GM18867 (cell line): ENCODE measurements around the gene ARL5B.

Source experiments
- ATAC-seq: cut with Tn5 transposase; IDR thresholded peaks from one replicate; pipeline ENCODE4 v1.9.1; 2021; ENCODE audit warnings: mild to moderate bottlenecking, moderate library complexity; ENCODE audit not compliant: unreplicated experiment

ARL5B gene

DNA sequence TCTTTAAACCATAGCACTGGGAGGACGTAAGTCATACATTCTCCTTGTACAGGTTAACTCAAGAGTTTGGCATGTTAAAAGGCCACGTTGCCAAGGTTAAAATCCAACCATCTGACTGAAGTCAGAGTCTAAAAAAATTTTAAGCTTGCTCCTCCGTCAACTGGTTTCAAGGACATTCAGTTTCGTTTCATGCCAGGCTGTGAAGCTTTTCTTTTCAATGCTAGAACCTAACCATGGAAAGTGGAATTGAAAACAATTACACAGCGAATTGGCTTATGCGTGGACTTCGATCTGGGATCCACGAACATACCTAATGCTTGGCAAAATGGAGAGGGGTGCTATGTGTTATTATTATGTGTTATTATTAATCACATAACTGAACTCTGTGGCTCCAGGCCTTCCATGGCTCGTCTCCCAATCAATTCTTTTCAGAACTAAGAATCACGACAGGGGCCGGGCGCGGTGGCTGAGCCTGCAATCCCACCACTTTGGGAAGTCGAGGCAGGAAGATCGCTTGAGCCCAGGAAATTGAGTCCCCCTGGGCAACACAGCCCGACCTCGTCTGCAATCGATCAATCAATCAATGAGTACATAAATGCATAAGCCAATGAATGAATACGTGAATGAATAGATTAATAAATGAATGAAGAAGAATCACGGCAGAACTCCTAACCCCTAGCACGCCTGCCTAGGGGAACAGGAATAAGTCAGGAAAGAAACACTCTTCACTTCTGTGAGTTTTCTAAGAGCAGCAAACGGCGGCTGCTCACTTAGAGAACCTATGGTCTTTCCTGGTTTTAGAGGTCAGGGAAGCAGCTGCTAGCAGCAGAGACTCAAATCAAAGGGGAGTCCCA, 733 bp upstream of the ARL5B start:
- peak; percentile 23 for ATAC-seq

DNA sequence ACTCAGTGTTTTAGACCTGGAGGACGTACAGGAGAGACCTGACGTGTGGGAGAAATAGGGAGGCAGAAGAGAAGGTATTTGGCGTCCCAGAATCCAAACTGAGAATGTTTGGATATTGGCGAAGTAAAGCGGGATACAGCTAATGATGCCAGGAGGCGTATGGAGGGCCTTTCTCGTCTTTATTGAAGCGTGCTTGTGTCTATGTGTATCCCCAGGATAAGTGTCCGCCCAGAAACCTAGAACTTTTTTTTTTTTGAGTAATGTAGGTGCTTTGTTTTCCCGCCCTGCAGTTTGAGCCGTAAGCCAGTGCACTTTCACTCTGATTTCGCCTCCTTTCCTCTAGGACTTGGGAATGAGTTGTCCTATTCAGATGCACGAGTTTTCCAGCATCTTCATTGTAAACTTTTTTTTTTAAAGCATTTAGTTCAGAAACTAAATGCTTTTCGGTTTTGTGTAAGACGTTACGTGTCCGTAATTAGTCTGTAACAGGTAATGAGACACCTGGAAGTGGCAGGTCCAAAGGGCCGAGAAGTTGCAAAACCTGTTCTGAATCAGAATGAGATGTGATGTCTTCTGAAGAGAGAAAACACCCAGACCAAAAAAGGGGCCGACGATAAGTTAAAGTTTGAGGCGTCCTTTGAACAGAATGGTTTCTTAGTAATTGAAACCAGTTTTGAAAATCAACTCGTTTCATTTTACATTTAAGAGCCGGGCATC, 746 bp downstream of the ARL5B start:
- ATAC-seq = peak; percentile 17

DNA sequence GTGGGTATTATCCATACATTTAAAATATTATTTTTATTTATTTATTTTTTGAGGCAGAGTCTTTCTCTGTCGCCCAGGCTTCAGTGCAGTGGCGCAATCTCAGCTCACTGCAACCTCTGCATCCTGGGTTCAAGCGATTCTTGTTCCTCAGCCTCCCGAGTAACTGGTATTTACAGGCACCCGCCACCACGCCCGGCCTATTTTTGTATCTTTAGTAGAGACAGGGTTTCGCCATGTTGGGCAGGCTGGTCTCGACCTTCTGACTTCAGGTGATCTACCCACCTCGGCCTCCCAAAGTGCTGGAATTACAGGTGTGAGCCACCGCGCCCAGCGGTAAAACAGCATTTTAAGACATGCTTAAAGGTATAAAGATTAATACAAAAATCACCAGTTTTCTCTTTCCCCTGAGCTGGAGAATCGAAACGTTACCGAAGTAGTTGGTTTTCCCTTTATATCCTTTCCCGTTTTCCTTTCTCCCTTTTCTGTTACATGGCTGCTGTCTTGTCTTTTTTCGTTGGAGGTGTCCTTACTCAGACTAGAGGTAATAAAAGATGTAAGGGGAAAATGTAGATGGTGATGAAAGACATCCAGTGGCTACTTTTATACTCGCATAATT, 1.7 kb downstream of the ARL5B start:
- ATAC-seq = no peak

DNA sequence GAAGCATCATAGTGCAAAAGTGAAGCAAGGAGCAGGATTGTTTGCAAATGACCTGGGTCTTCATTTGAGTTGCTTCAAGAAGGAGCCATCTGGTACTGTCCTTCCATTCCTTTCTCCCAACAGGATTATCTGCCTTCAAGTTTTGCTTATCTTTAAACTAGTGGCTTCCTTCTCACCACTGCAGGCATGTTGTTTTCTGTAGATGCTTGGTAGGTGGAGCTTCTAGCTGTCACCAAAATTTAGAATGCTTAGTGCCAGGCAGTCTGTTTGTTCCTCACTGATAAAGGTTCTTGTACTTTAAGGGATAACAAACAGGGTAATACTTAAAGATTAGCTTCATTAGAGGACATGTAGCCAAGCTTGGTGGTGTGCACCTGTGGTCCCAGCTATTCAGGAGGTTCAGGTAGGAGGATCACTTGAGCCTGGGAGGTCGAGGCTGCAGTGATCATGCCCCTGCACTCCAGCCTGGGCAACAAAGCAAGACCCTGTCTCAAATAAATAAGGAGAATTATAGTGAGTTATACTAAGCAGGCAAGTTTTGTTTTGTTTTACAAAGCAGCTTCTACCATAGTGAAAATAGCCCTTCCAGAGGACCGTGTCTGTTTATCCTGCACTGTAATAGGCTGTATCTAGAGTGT, 5.7 kb downstream of the ARL5B start:
- ATAC-seq = no peak

DNA sequence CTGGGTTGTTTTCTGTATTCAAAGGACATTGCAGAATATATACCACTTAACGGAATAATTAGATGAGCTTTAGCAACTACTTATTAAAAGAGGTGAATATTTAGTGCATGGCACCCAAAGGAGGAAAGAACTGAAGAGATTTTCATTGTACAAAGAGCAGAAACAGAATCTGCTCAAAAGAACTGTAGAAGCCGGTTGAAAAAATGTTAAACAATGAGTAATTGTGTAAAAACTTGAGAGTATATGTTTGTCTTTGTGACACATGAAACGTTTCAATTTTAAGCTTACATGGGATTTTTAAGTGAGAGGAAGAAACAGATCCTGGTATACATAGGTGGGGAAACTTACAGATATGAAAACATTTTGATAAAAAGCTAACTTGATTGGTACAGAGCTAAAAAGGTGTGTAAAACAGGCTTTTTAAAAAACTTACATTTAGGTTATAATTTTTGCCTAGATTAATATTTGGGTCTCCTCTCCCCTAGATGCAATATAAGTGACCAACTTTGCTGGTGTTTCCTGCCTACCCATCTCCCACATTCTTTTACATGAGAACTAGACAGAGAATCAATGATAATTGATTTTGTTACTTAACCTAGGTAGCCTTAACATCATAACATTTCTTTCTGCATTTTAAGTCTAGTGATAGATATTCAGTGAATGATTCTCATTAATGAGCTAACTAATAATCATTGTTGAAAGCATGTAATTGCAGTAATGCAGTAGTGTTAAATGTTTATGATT, 6.8 kb downstream of the ARL5B start:
- ATAC-seq = no peak

DNA sequence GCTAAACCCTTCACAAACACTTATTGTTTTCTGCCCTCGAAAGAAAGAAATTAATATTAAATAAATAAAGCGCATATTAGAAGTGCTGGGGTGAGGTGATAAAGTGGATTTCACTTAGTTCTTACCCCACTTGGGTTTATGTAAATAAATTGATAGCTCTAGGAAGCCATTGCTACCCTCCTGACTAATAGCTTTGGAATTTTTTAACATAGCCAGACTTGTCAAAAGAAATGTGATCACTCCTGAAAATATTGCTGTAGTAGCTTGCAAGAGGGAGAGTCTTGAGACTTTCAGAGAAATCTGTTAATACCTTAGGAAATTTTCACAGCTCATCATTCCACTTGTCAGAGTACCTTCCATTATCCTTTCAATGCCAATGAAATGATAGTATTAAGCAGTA, 7.6 kb downstream of the ARL5B start:
- ATAC-seq = no peak

DNA sequence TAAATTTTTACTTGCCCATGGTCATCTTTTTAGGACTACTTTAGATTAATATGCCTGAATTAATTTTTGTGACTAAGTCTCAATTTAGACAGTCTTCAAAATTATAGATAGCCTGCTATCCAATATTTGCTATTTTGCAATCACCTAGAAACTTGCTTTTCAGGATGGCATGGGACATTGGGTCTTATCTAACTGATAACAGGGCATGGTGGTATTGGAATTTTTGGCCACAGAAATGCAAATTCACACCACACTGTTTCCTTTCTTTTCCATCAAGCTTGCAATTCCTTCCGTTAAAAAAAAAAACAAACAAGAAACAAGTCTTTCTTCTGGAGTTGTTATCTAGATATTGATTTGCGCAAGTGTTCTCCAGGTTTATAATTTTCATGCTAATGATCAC, 8.8 kb downstream of the ARL5B start:
- ATAC-seq = no peak

DNA sequence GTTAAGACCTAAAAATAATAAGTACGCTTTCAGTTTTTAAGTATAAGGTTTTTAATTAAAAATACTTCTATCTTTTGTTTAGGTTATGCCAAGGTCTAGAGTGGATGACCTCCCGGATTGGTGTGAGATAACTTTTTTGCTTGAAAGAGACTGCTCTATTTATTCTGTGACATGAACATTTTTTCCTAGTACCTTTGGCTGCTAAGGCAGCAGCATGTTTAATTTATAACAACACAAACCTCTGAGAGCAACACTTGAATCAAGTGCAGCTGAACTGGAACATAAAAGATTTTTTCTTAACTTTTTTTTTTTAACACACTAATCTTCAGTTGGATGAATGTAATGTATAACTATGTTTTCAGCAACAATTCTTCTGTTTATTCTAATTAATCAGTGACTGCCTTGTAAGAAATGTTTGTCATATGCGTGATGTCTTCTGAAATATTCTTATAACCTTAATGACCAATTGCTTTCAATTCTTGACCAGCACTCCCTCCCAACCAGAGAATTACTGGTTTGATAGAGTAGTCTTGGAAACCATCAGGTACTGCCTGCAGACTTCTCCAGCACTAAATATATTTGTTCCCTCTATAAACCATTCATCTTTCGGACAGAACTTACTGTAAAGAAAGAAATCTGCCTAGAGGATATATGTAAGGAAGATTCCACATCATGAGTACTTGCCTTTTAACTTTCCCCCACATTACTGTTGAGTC, 16.0 kb downstream of the ARL5B start:
- ATAC-seq = no peak

DNA sequence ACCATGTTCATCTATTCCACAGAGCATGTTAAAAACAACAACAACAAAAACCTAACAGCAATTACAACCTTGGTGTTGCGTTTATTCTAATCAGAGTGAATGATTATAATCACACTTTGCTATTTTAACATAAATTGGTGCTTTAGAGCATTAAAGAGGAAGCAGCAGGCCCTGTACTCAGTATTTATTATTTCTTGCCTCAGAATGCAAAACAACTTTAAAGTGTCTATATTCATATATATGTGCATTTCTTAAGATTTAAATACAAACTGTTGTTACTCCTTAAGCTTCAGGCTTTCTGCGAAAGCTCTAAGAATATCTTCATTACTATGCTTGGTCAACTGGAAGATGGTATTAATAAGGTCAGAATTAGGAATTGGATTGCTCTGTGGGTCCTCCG, 21.5 kb downstream of the ARL5B start:
- ATAC-seq = no peak

DNA sequence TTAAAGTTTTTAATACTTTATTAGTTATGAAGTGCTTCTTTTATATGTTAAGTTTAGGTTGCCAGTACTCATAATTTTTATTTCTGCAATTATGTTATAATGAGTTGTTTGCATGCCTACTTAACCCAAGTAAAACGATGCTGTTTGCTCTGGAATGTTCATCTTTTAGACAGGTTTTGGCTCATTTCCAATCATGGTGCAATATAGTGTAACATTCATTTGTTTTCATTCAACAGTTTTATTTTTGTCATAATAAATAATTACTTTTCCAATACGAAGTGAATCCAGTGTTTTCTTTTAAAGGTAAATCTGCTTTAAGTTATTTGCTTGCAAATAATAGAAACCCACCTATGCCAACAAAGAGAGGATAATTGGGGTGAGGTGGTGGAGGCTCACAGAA, 22.1 kb downstream of the ARL5B start:
- no peak for ATAC-seq

DNA sequence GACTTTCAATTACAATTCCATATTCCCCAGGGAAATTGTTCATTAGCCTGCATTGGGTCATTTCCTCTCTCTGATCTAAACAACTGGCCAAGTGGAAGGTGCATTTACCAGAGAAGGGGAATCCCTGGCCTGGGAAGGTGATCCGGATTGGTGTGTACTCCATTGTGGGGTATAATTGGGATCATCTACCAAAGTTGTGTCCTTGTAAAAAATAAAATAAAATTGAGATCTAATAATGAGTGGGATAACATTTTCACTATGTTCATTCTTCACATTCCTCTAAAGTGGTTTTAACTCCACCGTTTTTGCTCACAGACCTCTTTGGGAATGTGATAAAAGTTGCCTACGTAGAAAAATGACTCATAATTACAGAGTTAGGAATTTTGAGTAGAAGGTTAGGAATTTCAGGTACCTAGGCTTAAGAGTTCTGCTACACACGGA, 22.8 kb downstream of the ARL5B start:
- ATAC-seq = no peak

DNA sequence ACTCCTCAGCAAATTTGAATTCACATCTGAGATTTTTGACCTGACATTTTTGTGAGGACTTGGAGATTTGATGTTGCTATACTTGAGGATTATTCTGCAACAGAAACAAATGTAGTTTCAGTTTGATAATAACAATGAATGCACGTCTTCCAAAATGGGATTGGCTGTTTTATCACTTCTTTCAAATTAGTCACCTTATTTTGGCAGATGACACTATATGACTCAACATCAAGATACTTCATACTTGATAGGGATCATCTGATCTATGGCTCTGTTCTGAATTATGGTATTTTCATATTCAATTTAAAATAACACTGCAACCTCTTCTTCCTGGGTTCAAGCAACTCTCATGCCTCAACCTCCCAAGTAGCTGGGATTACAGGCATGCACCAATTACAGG, 24.2 kb downstream of the ARL5B start:
- no peak for ATAC-seq

DNA sequence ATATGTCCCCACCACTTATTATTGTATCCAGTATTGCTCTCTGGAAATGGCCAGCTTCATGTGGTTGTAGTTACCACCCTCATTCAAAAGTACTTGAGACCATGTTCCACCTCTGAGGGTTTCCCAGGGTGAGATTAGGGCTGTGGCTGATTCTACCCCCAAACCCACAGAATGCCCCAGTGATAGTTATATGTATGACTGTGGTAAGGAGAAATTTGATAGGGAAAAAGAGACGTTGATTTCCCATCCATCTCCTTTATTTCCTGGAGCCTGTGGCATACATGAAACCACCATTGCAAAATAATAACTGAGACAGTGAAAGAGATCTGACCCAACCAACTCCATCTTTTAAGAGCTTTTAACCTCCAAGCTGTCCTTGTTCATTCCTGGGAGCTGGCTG, 25.2 kb downstream of the ARL5B start:
- no peak for ATAC-seq

DNA sequence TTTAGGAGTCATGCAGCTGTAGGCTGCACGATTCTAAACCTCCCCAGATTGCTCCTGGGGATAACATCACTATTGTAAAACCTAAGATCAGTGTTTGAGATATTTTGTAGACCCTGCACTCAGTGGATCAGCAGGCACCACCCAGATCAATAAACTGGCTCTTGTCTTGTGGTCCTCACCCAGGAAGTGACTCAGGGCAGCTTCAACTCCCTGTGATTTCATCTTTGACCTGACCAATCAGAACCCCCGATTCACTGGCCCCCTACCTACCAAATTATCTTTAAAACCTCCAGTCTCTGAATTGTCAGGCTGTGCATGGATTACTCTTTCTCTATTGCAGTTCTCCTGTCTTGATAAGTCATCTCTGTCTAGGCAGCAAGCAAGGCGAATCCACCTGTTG, 25.7 kb downstream of the ARL5B start:
- no peak for ATAC-seq

DNA sequence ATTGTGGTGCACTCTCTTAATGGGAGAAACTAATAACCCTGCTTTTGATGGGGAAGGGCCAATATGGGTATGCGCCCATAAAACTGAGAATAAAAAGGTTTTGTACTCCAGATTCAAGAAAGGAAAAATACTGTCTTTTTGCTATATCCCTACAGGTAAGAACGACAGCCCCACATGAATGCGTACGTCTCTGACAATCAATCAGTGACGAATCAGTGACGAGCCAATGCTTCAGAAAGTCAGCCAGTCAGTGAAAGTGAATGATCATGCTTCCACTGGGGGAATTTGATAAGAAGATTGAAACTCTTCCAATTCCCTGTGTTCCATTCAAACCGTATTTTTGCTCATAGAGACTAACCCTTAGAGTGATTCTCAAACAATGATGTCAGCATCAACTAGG, 26.3 kb downstream of the ARL5B start:
- ATAC-seq = no peak

DNA sequence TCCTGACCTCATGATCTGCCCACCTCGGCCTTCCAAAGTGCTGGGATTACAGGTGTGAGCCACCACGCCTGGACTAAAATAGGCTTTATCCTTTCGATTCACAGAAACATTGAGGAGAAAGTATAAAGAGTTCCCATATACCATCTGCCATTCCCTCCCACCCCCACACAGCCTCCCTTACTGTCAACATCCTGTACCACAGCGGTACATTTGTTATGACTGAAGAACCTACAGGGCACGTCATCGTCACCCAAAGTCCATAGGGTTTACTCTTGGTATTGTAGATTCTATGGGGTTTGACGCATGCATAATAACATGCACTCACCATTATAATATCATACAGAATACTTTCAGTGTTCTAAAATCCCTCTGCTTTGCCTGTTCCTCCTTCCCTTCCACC, 28.0 kb downstream of the ARL5B start:
- no peak for ATAC-seq

DNA sequence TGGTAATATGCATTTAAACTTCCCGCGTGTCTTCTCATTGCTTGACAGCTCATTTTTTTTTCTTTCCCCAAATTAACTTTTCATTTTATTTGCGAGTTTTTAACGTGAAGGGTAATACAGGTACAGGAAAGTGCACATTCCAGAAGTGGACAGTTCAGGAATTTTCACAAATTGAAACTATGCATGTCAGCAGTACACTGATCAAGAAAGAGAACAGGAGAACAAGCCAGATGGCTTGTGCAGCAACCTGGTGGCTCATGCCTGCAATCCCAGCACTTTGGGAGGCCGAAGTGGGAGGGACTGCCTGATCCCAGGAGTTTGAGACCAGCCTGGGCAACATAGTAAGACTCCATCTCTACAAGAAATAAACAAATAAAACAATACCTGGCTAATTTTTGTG, 28.5 kb downstream of the ARL5B start:
- ATAC-seq = no peak

DNA sequence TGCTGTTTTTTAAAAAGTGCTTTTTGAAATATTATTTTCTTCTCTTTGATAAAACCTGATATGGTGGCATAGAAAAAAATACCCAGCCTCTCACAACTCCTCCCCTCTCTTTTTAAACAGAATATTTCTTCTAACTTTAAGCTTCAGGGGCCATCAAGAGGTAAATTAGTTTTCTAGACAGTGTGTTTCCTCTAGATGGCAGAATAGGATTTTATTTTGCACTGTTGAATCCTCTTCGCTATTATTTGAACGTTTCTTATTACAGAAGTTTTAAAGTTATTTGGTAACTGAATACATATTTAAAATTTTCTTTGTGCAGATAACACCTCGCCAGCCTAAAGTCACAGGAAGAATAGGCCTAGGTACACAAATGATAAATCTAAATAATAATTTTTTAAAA, 30.3 kb downstream of the ARL5B start:
- ATAC-seq = no peak

DNA sequence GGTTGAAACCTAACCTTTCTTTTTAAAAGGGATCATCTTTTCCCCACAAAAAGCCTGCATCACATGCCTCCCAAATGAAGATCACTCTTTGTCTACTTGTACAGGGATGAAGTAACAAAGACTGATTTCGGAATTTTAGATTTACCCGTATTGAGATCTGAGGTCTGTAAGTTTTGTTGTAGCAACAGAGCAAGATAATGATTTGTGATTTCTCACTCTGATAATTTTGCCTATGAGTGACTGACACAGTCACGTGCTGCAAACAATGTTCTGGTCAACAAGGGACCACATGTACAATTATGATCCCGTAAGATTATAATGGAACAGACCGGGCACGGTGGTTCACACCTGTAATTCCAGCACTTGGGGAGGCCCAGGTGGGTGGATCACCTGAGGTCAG, 31.3 kb downstream of the ARL5B start:
- no peak for ATAC-seq
